NCI-H524 (cell line): Measurements from ENCODE around the gene DGKB.

Source experiments
- DNase-seq, 2 experiments: peaks; one replicate each; lab custom pipeline; 2025; lab: John Stamatoyannopoulos, UW

Gene DGKB

DNA sequence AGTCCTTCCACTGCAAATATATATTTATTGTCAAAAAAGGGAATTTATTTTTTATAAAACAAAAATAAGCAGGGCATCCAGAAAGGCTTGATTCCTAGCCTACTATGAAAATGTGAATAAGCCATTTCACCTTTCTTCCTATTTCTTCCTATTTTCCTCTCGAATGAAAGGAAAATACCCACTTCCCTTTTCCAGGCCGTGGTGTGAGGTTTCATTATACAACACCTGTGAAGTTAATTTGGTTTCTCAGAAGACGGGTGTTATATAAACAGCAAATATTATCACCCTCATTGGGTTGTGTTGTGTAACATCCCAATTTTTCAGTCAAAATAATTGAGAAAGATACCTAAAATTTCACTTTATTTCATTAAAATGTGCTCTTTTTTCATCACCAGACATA is 214.3 kb downstream of the DGKB start:
- DNase-seq, result no peak

- DNase-seq, result no peak
Measured at GRCh38 chr7:14687777-14688176, 214.8 kb downstream of the DGKB start.

DNA sequence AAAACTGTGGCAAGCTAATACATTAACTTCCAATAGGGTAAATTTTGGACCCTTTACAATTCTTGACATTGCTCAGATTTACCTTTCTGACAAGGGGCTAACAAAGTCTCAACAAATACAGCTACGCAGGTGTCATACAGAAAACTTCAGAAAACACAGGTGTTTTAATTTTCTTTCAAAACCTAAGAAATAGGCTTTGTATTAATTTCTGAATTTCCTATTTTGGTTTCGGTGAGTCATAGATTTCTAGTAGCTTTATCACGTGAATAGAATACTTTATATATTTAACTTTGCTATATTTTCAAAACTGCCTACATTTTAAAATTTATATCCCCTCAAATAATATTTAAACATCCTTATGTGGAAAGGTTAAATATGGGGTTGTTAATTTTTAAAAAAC is 215.3 kb downstream of the DGKB start:
- no peak for DNase-seq

DNA sequence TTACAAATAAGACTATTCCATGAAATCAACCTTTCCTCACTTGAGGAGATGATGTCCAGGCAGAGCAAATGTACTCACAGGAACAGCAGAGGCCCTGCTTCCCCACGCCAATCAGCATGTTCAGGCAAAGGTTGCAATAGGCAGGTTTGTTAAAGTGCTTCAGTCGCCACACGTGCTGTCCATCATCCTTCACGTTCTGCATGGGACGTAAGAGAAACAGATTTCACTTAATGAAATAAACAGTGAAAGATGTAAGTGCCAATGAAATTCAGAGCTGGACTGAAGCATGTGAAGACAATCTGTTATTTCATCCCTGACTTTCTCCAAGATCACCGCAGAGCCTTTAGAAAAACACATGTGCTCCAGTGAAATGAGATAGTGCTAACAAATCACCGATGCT is 217.4 kb downstream of the DGKB start:
- no peak for DNase-seq

DNA sequence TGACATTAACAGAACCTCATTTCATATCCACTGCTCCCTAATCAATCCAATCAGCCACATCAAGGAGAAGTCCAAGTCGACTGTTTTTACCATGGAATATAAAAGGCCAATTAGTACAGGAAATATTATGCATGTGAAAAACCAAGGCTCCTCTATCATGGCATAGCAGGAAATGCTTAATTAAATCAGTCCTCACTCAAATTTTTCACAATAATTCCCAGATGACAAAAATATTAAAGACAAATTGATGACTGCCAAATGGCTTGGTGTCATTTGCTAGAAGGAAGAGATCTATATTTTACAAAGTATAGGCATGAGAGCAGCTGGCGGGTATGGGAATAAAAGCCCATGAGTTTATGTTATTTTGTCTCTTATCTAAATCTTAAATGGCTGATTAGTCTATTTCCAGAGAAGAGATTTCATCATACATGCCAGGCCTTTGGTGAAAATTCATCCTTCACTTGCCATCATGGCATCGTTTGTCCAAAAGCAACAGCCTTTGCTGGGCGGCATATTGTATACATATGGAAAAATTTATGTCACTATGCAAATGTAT is 219.6 kb downstream of the DGKB start:
- no peak for DNase-seq

DNA sequence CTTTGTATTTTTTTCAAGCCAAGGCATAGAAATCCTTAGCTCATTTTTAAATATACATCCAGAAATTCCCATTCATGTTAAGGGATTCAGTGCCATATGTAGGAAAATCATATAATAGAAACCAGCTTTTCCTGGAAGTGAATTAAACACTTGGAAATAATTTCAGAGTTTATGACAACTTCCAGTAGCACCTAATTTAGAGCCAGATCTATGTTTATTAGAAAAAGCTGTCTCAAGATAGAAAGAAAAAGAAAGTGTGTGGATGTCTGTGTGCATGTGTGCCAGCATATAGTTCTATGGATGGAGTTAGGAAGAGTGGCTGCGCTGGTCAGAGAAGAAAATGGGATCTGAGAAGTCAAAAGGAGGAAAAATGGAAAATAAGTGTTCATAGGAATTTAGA is 225.7 kb downstream of the DGKB start:
- DNase-seq, result no peak

DNA sequence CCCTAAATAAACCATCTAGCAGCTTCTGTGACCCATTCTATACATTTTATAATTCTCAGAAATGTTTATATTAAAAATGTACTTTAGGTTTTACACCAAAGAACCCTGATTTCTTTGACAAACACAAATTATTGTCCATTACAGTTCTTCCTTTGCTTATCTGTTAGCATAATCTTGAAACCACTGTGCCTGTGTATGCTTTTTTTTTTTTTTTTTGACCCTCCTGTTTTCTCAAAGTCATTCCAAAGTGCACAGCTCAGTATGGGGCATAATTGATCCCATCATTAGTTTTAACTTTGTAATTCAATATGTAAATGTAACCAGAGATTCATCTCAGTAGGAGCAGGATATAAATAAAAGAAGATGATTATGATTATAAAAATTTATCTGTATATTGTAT is 229.3 kb downstream of the DGKB start:
- no peak for DNase-seq

- peak in 1 of 2 experiments; percentile 6 for DNase-seq
Measured at GRCh38 chr7:14666913-14667312, 235.6 kb downstream of the DGKB start.

- DNase-seq, result peak; percentile 25 to 84
Measured at GRCh38 chr7:14666304-14666703, 236.2 kb downstream of the DGKB start.

GRCh38 chr7:14639801-14640200 is 262.8 kb downstream of the DGKB start:
- DNase-seq, result no peak

DNA sequence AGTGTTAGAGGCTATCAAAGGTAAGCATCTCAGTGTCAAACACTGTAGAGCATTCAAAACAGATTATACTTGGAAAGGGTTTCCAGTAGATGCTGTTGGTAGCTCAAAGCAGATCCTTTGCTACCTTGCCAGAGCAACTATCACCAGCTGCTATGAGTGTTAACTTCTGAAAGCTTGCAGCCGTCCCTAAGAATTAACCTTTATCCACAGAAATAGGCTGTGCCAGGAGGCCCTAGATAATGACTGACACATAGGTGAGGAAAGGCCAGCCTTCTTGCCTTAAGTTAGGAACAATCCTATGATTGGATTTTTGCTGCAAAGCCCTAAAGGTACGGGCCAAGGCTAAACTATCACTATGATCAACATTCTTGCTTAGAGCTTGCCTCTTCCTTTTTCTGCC is 263.2 kb downstream of the DGKB start:
- no peak for DNase-seq

GRCh38 chr7:14637968-14638367 is 264.6 kb downstream of the DGKB start:
- DNase-seq, result peak in 1 of 2 experiments; percentile 12

DNA sequence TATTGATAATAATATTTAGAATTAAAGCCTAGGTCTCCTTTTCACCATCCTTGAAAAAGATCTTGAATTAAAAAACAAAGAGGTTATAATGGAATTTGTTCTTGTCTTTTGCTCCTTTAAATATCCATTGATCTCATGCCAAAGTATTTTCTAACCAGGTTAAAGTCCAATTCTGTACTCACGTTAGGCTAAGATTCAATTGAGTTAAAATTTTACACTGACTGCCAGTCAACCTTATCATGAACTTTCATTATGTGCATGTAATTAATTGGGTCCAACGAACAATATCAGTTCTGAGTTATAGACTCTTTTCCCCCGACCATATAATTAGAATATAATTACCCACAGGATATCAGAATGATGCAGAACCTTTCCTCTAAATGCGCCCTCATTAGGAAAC is 266.6 kb downstream of the DGKB start:
- DNase-seq, result no peak

GRCh38 chr7:14630048-14630447 is 272.5 kb downstream of the DGKB start:
- no peak for DNase-seq

DNA sequence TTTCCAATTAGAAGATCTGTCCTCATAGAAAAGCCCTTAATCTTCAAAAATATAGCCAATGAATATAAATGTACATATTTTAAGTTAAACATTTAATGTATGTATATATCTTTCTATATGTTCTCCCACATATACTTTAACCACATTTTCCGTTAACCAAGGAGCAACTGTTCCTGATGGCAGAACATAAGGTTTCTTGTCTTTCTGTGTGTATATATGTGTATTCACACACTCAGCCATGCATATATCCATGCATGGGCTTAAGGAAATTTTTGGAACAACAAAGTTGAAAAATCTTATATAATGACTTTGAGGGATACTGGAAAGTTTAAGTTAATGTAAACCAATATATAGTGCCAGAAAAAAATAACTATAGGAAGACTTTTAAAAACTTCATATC is 274.0 kb downstream of the DGKB start:
- no peak for DNase-seq

DNA sequence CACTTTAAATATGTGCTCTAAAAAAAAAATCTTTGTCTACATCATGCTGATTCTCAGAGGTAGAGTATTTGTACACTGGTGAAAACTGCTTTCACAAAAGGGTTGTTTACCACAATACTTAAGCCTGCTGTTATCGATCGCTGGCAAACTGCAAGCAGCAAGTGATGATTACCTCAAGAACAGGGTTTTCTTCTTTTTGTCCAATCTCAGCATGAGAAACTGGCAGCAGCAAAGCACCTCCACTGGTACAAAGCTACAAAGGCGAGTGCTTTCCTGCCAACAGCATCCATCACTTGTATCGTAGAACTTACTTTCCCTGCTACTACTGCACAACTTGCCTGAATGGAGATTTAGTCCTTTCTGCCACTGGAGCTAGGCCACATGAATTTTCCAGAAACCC is 276.5 kb downstream of the DGKB start:
- no peak for DNase-seq

- DNase-seq, result no peak
Measured at GRCh38 chr7:14622559-14622958, 280.0 kb downstream of the DGKB start.

DNA sequence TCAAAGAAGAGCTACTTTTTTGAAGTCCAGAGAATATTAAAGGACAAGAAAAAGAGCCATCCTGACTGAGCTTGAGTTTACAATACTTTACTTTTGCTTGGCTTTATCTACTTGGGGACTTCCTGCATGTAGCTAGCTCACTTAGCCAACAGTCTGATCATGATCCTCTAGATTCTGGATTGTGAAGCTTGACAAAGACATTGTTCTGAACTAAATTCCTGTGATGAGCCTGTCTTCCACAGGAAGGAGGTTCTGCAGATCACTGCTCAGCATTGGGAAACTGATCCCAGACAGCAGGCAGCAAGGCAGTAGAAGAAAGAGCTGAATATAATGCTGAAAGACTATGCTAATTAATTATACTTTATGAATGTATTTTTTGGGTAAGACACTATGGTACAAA is 296.4 kb downstream of the DGKB start:
- DNase-seq, result no peak

GRCh38 chr7:14604606-14605005 is 297.9 kb downstream of the DGKB start:
- no peak for DNase-seq

DNA sequence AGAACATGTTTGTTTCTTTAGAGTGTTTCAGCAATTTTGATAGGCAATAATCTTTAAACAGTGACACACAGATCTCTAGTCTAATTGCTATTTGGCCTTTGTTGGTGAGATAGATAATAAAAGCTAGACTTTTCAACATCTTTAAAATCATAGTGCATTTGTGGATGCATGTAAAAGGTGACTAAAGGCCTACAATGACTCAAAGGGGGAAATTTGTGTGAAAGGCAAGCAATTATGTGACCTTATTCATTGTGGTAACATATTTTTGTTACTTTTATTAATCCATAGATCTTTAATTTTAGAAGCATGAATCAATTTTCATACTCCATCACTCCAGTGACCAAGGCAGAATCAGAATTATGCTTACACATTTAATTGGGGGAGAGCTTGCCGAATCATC is 299.7 kb downstream of the DGKB start:
- no peak for DNase-seq

DNA sequence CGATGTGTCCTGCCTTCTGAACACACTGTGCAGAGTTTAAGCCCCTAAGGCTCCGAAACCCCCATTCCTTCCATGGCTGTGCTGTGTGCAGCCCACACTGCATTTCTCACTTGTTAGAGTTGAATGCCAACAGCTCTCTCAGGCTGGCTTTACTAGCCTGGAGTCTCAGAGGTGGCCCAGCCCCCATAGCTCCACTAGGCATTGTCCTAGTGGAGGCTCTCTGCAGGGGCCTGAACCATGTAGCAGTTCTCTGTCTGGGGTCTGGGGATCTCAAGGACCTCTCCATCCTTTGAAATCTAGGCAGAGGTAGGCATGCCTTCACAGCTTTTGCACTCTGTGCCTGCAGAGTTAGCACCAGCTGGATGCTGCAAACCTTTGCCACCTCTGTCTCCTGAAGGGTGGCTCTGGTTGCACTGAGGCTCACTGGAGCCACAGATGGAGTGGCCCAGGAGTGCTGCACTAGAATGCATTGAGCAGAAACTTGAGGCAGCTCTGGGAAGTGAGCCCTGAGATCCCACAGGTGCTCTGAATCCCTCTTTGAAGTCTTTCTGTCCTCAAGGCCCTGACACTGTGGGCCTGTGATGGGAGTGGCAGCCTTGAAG is 301.7 kb downstream of the DGKB start:
- DNase-seq, result no peak

- peak; percentile 1 to 40 for DNase-seq
Measured at GRCh38 chr7:14598978-14599377, 303.6 kb downstream of the DGKB start.

DNA sequence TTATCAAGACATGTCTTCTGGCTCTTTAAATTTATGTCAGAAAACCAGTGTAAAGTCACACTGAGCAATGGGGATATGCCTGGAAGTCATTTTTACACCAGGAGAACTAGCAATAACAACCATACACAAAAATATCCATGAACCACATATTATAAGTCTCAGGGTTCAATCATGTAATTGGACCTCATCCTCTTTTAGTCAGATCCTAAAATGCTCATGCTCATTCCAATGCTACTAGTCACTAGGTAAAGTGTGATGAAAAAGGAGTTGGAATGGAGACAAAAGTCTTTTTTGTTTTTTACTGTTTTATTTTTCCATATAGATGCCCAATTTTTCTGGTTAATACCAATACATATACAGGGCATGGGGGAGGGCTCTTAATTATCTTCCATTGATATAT is 306.1 kb downstream of the DGKB start:
- DNase-seq, result no peak

DNA sequence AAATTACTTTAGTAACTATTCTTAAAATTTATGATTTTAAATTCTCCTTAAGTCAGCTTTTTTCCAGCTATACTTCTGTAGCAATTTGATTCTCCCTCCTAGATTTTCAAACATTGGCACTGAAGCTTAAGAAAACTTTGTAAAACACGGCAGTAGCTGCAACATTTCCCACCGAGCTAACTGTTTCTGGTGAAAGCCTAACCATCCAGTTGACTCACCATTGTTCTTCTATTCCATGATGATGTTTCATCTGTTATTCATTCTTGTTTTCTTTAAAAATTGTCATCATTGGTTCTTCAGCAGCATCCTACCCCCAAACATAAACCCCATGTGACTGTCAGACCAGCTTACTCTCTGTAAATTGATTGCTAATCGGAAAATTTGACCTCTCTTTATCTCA is 312.3 kb downstream of the DGKB start:
- DNase-seq, result no peak
